GM19468 (cell line): ENCODE results near the gene CEP83.
"Not testable (repeated sequence)": the region's sequence is repeated elsewhere in the genome, so short reads cannot be mapped to it uniquely, and the experiment has no call there.

Source experiments
- ATAC-seq: cut with Tn5 transposase; IDR thresholded peaks from one replicate; pipeline ENCODE4 v1.9.1; 2021; ENCODE audit warnings: mild to moderate bottlenecking, moderate library complexity, moderate number of reproducible peaks; ENCODE audit not compliant: unreplicated experiment; ENCODE audit errors: extremely low read depth

CEP83 gene

DNA sequence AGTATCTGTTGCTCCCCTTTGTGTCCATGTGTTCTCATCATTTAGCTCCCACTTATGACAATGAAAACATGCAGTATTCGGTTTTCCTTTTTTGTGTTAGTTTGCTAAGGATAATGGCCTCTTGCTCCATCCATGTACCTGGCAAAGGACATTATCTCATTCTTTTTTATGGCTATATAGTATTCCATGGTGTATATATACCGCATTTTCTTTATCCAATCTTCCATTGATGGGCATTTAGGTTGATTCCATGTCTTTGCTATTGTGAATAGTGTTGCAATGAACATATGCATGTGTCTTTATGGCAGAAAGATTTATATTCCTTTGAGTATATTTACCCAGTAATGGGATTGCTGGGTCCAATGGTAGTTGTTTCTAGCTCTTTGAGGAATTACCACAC lies 143.1 kb downstream of the CEP83 start:
- ATAC-seq: not testable (repeated sequence)

DNA sequence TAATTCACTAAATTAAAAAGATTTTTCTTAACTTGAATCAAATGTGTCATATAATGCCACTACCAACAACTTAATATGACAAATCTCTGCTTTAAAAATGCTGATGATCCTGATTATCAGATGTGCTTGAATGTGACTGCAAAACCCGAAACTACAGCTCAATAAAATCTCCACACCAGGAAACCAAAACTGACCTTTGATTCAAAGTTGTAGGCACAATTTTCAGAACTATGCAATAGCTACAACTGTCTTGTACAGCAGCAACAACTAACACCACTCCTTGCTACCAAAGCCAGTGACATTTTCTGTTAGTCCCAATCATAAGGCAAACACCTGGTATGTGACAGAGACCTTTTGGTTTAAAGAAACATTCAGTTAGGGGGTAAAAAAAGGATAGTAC lies 147.3 kb downstream of the CEP83 start:
- no peak for ATAC-seq

DNA sequence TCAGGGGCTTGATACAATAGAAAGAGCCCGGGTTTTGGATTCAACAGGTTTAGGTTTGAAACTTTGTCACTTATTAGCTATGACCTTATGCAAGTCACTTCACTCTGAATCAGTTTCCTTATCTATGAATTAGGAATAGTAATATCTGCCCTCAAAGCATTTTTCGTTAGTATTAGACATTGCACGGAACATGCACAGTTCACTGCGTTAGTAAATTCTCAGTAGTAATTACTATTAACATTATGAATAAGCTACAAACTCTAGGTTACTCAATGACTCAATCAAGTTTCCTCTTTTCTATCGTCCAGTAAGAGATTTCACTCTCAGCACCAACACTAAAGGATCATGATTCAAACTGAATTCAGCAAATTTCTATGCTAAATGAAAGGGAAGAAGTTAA lies 150.3 kb downstream of the CEP83 start:
- ATAC-seq: peak; percentile 50

DNA sequence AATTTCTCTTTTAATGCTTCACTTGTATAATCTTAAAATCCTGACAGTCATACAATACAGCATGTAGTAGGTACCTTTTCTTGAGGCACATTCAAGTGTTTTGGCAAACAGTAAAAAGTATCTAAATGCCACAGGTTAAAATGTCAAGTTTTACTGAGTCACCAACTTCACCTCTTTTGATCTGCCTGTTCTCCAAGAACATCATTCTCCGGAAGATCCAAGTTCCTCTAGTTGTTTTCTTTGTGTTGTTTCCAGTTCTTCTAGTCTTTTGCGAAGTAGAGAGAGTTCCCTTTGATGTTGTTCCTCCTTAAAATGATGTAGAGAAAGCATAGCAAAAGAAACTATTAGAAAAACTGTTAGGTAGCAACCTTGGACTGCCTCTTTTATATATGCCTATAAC lies 151.1 kb downstream of the CEP83 start:
- no peak for ATAC-seq

DNA sequence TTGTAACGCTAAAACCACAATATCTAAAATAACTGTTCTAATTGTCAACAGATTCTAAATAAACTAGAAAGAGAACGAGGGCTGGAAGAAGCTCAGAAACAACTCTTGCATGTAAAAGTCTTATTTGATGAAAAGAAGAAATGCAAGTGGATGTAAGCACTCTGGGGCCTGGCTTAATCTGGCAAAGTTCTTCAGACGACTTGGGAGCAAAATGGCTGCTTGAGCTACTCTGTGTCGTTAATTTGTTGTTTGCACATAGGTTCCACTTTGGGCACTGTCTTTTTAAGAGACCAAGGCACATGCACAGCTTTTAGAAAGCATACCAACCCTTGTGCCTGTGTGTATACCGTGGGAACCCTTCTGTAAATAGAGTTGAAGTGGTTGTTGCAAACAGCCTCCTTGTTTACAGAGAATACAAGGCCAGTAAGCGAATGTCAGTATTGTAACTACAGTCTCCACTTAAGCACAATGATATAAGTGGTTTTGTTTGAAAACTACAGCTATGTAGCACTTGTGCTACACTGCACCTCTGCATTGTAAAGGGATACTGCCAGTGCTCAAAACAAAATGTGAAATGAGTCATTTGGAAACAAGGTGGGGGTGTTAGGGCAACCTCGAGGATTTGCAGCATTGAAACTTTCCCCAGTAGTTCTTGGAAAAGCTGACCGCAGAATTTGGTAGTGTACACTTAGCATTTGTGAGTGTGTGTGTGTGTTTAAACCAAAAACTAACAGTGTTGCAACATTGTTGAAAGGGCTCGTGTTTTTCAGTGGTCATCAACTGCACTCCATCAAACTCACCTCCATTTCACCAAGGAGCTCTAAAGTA lies 154.3 kb downstream of the CEP83 start:
- no peak for ATAC-seq

DNA sequence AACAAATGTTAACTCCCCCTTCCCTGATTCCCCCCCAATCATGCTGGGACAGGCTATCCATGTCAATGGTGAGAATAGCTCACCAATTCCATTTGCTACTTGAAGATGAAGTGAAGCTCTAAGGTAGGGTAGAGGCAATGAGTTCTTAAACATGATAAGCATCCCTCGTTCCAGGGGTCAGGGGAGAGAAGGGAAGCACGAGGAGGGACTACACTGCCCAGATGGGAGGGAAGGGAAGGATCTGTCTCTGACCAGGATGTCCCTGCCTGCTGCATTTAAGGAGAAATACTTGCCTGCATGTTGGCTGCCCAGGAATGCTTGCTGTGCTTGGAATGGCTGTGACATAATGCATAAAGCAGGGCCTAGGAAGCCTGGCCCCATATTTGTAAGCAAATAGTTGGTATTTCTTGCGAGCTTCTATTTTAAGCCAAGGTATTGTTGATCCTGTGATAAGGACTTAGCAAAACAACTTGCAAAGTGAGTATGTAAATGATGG lies 155.1 kb downstream of the CEP83 start:
- ATAC-seq: no peak

DNA sequence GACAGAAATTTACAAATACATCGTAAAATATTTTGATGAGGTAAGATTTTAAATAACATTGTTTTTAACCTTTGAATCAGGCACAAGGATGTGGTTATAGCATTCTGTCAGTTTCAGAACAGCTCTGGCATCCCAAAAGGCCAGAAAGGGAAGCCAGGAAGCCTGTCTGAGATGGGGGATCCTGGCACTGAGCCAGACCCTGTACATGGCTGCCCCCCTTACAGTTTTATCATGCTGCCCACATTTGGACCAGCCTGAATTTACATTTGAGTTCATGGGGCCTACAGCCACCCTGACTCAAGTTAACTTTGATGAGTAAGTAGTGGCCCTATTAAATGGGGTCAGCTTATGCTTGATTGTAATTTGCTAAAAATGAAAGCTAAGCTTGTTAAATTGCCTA lies 155.7 kb downstream of the CEP83 start:
- ATAC-seq: no peak

DNA sequence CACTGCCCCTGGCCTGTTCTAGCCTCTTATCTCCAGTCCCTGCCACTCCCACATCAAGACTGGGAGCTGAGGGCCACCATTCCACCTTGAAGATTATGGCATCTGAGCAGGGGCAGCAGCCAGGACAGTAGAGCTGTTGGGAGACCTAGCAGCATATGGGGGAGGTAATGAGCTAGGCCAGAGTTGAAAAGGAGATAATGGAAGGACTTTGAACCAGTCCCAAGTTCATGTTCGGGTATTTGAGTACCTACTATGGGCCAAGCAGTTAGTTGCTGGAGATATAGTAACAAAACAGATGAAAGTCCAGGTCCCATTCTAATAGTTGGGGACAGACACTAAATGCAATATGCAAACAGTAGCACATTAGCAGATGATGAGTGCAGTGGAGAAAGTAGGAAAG lies 159.8 kb downstream of the CEP83 start:
- no peak for ATAC-seq

DNA sequence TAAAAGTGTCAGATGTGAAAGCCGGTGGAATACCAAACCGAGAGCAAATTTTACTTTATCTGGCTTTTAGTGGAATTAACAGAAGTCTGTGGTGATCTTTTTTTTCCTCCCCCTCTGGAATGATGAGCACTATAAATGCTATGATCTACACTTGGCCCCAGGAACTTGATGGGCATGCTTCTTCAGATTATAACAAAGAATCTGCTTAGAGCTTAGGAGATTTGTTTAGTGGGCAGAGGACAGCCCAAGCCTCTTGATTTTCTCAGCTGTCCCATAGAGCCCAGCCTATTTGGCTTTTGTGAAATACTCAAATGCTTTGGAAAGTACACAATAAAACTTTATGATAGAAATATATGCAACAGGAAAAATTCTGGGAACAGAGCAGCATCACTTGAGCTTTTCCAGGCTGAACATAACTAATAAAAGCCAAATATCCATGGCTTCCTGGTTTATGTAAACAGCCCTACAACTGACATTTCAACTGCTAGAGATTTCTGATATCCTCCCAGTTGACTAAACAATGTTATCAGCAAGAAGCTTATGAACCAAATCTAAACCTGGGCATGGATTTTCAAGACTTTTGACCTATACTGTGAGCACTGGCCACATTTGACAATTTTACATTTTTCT lies 161.7 kb downstream of the CEP83 start:
- ATAC-seq: no peak

DNA sequence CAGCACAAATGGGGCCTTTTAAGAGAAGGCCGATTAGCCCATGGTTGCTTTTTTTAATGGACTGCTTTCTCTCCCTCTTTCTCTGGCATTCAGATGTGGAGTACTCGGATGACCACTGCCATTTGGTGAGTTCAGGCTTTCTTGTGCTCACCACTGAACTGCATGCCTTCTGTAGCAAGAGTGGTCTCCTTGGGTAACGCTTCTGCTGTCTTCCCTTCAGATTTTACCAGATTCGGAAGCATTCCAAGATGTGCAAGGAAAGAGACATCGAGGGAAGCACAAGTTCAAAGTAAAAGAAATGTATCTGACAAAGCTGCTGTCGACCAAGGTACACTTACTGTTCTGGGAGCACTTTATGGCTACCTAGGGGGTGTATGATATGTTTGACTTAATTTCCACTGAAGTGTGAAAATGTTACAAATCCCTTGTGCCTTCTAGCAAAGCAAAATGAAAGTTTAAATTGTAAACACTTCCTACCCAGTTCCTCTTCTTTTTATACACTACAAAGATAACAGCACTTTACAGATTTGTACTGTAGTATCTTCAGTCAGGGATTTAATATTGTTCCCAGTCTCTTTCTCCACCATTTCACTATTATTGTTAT lies 162.5 kb downstream of the CEP83 start:
- no peak for ATAC-seq

DNA sequence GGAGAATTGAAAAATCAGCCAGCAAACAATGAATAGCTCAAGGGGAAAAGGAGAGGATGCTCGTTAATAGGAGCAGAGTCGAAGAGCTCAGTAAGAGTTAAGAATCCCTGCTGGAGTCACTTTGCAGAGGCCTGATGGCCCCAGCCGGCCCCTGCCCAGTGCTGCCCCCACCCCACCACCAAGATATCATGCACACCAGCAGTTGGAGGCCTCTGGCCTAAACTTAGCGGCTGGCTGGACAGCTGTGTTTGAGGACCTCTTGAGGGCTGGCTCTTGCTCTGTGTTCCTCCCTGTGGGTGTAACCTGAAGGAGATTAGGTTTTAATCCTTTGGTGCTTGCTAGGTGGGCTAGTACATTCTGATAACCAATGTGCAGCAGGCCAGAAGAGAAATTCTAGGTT lies 169.3 kb downstream of the CEP83 start:
- ATAC-seq: no peak

DNA sequence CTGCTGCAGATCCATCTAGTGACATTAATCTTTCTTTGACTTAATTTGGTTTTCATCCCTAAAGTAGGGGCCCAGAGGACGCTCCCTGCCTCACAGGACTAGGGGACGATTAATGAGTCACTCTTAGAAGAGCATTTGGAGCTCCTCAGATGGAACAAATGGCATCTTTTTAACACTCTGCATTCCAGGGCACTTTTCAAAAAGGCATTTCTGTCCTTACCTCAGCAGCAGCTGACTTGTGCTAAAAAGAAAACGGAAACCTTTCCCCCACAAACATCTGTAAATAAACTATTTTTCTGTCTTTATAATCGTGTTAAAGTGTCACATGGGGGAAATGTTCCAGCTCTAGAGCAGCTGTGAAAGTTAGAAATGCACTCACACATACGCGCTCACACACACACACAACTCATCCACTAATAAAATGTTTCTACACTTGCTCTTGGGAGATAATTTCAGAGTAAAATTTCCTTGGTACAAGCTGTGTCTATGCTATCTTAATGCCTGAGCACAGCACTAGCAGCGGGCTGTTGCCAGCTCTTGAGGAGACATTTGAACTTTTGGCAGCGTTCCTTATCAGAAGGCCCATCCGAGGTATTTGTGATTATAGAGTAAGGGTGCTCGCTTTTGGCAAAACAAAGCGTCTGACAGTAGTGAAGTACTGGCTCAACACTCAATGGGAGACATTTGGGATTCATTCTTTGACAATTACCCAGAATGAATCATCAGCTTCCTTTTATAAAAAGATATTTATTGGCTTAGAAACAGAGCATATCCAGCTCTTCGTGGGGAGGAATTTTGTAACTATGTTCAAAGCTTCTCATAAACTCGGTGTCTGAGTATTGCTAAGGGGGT lies 170.0 kb downstream of the CEP83 start:
- ATAC-seq: no peak

DNA sequence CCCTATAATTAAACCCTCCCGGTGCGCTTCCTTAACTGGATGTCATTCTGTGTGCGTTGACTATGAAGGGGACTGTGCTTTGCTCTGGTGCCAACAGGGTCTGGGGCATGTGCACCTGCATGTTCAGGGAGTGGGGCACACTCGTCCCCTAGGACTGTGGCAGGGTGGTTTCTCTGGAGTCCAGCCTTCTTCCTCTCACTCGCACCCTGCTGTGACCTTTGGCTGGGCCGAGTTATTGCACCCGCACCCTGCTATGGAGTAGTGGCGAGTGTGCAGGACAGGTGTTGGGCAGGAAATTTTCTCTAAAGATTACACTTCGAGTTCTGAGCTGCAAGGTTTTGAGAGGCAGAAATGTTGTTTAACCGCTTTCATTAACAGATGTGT lies 172.4 kb downstream of the CEP83 start:
- ATAC-seq: no peak

DNA sequence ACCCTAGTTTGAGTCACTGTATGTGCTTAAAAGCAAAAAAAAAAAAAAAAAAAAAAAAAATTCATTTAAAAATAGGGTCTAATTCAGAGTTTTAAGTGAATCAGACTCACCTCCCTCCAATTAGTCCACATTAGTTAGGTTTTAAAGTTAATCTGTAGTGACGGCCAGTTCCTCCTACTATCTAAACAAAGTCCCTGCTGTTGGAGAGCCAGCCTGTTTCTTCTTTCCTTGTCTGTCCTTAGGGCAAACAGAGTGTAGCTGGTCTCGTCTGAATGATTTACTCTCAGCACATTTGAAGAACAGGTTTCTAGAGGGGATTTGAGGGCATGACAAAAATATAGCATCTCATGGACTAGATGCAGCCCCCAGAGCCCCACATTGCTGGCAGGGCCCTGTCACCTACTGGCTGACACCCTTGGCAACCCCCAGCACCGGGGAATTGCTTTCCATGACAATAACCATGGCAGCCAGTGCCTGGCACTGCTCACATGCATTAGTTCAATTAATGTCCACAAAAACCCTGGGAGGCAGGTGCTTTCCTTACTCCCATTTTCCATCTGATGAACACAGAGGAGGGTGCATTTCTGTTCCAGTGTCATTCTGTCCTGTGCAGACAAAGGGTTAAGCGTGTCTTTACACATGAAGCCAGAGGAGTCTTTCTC lies 173.0 kb downstream of the CEP83 start:
- ATAC-seq: no peak

DNA sequence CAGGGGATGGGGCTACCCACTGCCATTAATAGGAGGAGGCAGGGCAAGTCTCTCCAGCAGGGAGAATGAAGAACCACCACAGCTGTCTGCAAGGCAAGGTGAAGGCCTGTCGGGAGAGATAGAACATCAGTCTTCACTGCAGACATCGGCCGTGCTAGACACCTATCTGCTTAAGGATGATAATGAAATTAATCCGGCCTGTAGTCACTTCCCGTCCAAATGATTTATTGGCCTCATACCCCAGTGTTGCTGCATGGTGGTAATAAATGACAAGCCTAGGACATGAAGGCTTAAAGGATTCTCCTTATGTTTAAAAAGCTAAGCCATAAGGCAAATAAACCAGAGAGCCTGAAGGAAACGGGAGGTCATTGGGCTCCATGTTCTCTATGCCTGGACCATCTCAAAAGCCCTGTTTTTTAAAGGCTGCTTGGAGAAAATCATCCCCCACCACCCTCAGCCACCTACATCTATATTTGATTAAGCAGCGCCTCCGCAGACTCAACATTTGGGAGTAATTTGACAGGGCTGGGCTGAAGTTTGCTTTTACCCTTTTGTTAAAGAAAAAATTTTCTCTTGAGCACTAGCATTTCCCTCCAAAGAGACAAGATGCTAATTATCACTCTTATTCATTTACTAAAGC lies 173.6 kb downstream of the CEP83 start:
- no peak for ATAC-seq

DNA sequence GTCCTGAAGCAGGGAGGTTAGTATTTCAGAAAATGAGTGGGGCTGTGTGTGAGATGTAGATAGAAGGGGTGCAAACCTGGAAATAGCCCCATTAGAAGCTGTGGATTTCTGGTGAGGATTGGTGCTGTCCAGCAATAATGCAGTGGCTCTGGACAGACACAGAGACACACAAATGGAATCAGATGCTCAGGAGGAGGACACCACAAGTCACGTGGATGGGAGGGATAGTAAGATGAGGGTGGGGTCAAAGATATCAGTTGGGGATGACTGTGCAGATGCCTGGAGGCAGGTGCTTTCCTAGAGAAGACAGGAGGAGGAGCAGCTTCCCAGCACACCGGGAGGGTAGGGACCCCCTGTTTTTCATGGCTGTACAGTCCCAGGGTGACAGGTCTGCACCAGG lies 174.8 kb downstream of the CEP83 start:
- no peak for ATAC-seq

DNA sequence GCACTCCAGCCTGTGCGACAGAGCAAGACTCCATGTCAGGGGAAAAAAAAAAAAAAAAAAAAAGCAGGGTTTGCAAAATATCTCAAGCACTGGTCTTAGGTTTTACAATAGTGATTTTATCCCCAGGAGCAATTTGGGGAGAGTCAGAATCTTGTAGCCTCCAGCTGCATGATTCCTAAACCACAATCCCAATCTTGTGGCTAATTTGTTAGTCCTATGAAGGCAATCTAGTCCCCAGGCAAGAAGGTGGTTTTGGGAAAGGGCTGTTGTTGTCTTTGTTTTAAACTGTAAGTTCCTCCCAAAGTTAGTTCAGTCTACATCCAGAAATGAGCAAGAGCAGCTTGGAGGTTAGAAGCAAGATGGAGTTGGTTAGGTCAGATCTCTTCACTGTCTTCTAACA lies 175.6 kb downstream of the CEP83 start:
- no peak for ATAC-seq

DNA sequence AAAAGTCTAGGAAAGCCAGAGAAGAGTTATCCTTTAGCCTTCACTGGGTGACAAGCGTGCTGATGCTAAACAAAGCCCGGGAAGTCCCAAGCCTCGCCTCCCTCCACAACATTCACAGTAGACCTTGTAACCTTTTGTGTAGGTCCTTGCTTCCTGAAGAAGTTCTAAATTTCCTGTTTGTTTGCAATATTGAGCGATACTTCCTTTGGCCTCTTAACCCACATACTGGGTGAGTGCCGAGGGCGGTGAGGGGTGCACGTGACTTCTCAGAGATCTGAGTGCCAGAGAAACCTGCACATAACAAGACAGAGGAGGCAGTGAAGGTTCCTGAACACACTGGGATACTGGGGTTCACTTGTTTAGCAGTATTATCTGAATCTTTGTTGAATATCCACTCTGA lies 177.0 kb downstream of the CEP83 start:
- no peak for ATAC-seq

DNA sequence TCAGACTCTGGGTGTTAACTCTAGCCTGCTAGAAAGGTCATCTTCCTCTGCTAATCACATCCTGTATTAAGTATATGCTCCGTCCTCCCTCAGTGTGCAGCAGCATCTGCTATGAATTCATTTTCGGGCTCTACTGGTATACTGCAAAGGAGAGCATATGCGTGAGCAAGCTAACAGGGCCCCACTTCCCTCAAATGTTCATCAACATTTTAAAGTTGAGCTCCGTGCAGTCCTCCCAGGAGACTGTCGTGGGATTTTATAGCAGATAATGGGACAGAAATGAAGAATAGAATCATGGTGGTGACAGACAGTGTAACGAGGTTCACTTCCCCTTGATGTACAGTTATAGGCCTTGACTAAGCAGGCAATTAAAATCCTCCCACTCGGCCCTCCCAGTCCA lies 179.6 kb downstream of the CEP83 start:
- ATAC-seq: no peak
